NCI-H1105 treated with DMSO at 0.1 percent for 48 hours (cell line): Measurements from ENCODE around the gene SSRP1.

Source experiments
- DNase-seq: peaks from one replicate; lab custom pipeline; 2025; lab: John Stamatoyannopoulos, UW

SSRP1 gene

GRCh38 chr11:57359396-57359795 lies 23.7 kb upstream of the SSRP1 start:
- no peak for DNase-seq

GRCh38 chr11:57358991-57359390 lies 23.3 kb upstream of the SSRP1 start:
- DNase-seq, result no peak

DNA sequence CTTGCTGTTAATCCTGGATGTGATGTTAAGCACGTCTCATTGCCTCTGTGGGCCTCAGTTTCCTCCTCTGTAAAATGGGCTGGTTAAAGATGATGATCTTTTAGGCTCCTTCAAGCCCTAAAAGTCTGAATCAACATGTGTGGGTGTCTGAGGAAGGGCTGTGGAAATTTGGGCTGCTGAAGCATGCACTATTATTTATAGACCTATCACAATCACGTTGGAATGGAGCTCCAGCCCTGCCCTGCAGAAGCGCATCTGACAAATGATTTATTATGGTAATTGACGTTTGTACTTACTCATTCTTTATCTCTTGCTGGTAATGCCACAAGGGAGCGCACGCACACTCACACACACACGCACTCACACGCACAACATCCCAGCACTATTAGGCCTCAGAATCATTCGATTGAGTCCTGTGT lies 22.9 kb upstream of the SSRP1 start:
- no peak for DNase-seq

GRCh38 chr11:57357856-57358255 lies 22.2 kb upstream of the SSRP1 start:
- DNase-seq, result no peak

DNA sequence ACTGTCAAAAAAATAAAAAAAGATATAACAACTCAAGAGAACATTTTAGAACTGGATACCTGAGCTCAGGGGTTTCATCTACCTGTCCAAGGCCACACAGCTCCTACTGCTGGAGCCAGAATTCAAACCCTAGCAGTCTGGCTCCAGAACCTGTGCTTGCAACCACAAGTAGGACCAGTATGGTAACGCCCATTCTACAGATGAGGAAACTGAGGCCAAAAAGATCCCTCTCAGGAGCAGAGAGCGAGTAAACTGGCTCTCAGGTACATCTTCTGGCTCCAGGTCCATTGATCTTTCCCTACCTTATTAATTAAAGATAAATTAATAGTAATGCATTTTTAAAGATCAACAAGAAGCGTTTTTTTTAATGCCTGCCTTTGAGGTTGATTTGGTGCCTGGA lies 21.6 kb upstream of the SSRP1 start:
- DNase-seq, result no peak

DNA sequence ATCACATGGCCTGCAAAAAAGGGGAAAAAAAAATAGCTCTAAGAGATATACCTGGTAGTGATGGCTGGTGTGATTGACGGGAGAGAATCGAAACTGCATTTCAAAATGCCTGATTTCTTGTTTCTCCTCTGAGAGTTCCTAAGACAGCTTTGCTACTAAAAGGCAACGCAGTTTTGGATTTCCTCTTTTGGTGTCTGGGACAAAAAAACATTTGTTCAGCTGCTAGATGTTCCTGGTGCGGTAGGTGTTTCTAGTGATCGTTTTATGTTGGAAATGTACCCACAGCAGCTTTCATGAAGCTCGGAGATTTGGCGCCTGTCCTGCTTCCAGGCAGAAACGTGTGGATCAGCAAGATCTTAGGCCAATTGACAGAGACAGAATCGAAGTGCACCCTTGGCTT lies 20.6 kb upstream of the SSRP1 start:
- DNase-seq, result no peak

- DNase-seq, result no peak
These were observed 19.0 kb upstream of the SSRP1 start for GRCh38 chr11:57354699-57355098.

DNA sequence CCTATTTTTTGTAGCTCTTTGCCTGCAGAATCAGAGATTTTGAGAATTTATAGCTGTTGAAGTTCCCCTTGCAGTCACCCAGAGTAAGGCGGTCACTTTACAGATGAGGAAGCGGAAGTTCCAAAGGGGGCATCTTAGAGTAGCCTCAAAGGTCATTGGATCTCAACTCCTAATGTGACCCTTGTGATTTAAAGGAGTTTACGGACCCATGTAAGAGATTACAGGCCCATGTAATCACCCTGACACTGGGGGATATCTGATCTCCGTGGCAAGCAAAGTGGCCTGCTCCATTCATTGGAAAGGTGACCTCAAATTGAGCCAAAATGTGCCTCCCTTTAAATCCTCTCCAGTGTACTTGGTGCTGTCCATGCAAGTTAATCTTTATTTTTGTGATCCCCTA lies 18.2 kb upstream of the SSRP1 start:
- DNase-seq, result no peak

DNA sequence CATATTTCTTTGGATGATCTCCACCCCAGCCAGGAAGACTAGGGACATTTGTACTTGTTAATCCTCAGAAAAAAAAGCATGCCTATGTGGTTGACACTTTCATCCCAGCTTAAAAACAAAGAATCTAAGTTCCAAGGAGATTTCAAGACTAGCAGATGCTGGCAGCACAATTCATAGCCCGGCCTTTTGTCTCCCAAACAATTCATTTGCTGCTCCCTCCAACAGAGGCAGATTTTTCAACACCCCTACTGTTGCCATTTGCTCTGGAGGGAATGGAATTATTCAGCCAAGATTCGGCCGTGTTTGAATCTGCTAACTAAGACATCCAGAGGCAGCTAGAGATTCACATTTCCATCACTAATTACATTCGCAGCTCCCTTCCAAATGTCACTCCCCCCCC lies 17.8 kb upstream of the SSRP1 start:
- no peak for DNase-seq

- no peak for DNase-seq
These were observed 17.3 kb upstream of the SSRP1 start for GRCh38 chr11:57353036-57353435.

GRCh38 chr11:57349491-57350274 lies 14.0 kb upstream of the SSRP1 start:
- DNase-seq, result peak; percentile 23

GRCh38 chr11:57348636-57349313 lies 13.1 kb upstream of the SSRP1 start:
- no peak for DNase-seq

- no peak for DNase-seq
These were observed 12.4 kb upstream of the SSRP1 start for GRCh38 chr11:57348052-57348451.

GRCh38 chr11:57347336-57347735 lies 11.6 kb upstream of the SSRP1 start:
- no peak for DNase-seq

DNA sequence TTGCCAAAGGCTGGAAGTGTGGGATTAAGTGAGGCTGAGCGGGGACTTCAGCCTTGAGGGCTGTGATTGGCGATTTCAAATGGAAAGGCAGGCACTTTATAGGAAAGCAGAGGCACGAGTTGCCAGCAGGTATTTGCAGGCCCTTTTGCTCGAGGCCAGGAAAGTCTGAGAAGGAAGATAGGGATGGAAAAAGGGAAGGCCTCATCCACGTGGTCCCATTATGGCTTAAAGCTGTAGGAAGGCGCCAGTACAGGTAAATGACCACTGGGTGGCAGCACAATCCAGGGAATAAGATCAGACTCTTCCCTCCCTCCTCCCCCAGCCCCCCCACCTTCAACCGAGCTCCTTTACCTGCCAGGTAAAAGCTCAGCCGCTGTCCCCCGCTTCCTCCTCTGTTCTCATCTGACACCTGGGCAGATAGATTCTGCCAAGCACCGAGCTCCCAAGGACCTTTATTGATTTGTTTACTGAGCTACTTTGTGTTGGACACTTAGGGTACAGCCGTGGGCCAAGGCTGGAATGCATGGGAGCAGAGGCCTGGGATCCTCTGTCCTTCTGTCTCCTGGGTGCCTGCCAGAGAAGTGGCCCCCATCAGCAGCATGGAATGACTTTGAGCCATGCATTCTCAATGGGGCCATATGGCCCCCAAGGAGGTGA lies 10.0 kb upstream of the SSRP1 start:
- DNase-seq, result peak; percentile 75

DNA sequence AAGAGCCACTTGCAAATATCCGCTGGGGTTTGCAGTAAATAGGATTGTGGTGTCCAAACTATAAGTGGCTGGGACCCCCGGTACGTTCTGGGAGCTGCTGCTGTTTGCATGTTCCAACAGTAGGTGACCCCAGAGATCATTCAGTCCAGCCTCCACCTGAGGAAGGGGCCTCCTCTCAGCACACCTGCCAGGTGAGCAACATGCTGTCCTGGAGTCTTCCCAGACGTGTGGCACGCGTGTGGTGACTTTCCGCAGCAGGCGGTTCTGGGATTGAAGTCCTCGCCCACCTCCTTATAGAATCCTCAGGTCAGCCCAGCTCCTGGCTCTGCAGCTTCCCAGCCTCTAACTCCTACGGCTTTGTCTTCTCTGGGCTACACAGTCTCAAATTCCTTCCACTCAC lies 9.1 kb upstream of the SSRP1 start:
- no peak for DNase-seq

GRCh38 chr11:57343825-57344224 lies 8.1 kb upstream of the SSRP1 start:
- no peak for DNase-seq

DNA sequence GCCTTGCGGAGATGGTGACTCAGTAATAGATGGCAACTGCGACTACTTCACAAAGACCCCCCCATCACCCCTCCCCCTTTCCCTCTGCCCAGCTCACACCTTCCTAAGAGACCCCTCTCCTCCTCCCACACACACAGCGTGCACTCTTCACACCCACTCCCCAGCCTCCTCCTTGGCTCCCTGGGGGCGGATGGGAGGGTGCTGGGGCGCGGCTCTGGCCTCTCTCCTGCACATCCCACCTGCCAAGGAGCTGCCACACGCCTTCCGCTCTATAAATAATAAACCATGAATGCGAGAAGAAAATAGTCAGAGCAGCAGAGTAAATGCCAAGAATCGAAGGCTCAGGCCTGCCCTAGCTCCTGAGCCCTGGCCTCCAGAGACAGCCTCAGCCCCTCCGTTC lies 7.0 kb upstream of the SSRP1 start:
- DNase-seq, result no peak

GRCh38 chr11:57341250-57341808 lies 5.6 kb upstream of the SSRP1 start:
- DNase-seq, result no peak

DNA sequence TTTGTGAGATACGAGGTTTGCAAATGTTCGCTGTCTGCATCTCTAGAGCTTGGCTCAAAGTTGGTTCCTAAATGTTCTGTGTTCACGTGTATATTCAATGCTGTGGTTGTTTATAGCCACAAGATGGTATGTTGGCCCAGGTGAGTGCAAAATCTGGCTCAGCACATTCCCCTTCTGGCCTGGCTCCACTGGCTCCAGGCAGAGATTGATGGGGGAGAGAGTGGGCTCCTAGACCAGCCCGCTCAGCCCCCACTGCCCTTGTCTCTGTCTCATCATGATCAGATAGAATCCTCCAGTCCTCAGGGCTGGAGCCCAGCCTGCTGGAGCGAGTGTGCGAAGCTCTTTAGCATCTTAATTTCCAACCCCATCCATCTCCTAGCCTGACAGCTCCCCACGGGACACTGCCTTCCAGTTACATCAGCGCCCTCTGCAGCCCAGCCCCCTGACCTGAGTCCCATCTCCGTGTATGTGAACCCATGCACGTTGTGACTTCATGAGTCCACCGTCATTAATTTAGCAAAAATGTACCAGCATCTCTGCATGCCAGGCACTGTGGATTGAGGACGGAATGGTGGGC lies 4.4 kb upstream of the SSRP1 start:
- DNase-seq, result no peak

GRCh38 chr11:57339328-57339727 lies 3.6 kb upstream of the SSRP1 start:
- DNase-seq, result no peak

GRCh38 chr11:57338142-57338541 lies 2.5 kb upstream of the SSRP1 start, which contains the start of gene P2RX3:
Gene P2RX3 (plus strand): TSS chr11:57338352. CDS start chr11:57338551, 199 bp downstream.
- DNase-seq, result no peak
